Esophagus mucosa (tissue), 1 donor: ENCODE measurements around the gene CNOT4. TPM values are rescaled to one million over a fixed set of nuclear protein-coding genes. Genes with fewer than 3 reads are reported as not detected.
A peak's percentile ranks its signal among the peaks of the same experiment; 100 is the strongest.
"Not testable (repeated sequence)": the region's sequence is repeated elsewhere in the genome, so short reads cannot be mapped to it uniquely, and the experiment has no call there.

Source experiments
- ATAC-seq: fragments of 200-7000 bp; cut with Tn5 transposase; one replicate; pipeline ENCODE4 v1.9.1; 2020
- total RNA-seq: library from RNA; stranded (reverse); gene quantifications from one replicate; pipeline ENCODE4 v1.2.4, GENCODE V29; 2023
- donor health status: DM: yes; HTN: yes; CAD: no.

The CNOT4 gene
- total RNA-seq, 1 donor from 2014 or later: 15.9 TPM

DNA sequence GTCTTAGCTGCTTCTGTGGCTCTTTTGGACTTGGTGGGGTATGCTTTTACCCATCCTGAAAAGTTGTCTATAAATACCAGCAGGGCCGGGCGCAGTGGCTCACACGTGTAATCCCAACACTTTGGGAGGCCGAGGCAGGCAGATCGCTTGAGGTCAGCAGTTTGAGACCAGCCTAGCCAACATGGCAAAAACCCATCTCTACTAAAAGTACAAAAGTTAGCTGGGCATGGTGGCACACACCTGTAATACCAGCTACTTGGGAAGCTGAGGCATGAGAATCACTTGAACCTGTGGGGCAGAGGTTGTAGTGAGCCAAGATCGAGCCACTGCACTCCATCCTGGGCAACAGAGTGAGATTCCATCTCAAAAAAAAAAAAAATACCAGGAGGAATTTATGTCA, 188.9 kb downstream of the CNOT4 start:
- ATAC-seq: not testable (repeated sequence)

DNA sequence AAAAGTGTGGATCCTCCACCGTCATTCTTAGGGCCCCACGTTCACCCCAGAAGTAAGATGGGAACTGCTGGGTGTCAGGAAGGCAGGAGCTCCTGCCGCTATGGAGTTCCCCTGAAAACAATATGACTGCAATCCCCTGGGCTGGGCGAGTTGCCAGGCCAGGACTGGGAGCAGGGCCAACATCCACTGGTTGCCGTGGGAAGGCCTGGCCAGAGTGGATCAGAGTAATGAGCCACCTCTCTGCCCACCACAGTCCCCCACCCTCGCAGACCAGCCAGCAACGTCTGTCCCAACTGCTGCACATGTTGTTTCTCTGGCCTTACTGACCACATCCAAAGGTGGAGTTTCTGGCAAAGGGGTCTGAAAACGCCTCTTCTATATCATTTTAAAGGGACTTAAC, 189.6 kb downstream of the CNOT4 start:
- no peak for ATAC-seq

DNA sequence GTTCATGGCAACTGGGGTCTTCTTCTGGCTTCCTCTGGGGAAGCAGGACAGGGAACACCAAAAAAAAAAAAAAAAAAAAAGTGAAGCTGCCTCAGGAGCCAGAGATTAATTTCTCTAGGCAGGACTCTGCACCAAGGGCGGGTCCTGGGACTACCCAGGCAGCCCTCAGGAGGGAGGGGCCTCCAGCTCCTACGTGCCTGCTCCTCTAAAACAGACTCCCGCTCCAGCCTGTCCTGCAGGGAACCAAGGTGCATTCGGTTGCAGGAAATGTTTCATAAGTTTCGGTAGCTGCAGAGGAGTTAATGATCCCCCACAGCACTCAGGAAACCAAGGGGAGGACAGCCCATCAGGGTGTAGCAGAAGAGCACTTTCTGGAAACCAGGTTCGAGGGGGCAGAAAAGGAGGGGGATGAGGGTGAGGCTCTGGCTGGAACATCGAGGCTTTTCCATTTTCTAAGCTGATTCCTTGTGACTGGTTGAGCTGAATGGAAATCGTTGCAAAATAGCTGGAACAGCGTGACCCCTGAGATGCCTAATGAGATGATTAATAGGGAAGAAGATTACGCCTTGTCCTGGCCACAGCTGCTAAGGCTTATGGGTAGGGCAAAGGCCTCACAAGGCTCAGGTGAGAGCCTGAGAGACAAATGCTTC, 192.1 kb downstream of the CNOT4 start:
- peak; percentile 87 for ATAC-seq

DNA sequence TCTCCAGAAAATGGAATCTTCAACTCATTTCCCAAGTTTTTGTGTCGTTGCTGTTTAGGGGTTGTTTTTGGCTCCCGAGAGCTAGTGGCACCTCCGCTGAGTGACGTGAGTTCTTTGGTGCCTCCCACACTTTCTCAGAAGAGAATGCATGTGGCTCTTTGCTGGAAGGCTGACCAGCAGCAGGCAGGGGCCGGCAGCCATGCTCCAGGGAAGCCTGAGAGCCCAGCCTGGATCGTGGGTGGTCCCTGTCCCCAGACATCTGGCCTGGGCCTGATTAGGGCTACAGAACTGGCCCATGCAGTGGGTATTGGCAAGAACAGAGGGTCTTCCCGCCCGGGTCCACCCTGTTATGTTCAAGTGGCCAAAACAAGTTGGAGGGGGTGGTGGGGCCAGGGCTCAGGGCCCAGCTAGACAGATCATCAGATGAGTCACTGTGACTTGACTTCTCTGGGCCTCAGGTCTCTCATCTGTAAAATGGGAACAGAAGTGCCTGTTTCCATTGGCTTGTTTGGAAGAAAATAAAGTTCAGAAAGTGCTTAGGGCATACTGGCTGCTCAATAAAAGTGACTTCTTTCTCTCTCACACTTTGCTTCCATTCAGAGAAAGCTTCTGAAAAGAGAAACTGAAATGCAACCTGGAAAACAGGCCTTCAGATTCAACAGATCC, 193.1 kb downstream of the CNOT4 start:
- ATAC-seq: no peak

DNA sequence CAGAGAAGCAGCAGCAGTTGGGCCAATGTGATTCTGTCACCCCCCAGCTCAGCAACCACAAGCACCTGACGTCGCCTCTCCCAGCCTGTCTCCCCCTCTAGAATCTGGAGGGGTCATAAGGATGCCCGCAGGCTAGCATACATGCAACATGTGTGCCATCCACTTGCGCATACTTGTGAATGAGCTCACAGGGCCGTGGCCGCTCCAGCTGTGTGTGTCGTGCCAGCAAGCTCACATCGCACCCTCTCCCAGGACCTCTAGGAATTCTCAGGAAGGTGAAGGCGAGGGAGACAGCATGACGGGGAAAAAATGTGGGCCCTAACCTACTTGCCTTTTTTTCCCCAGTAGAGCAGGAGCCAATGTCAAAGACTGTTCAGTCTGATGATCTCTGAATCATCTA, 195.9 kb downstream of the CNOT4 start:
- no peak for ATAC-seq

Other genes with a start within 250 kb of the CNOT4 start
- 62.4 TPM for gene NUP205, start 47.8 kb upstream of the CNOT4 start, total RNA-seq
- 45.4 TPM for gene STMP1, start 152.4 kb upstream of the CNOT4 start, total RNA-seq
- gene SLC13A4, start 218.1 kb upstream of the CNOT4 start, total RNA-seq: 3.0 TPM
- 0.68 TPM for gene FAM180A, start 238.7 kb upstream of the CNOT4 start, total RNA-seq